Hepatocyte (in vitro differentiated cells): ENCODE measurements around the gene EIF4B.

ENCODE experiments used
- EZH2 ChIP-seq: fragments of 200-600 bp; sonication (generic); IDR thresholded peaks from 2 replicates; pipeline ENCODE4 v1.6.1; 2016; ENCODE audit warnings: antibody characterized with exemption, mild to moderate bottlenecking, borderline replicate concordance
- TF ChIP-seq, protein P1 (sequence below): fragments of 200-600 bp; sonication (generic); IDR thresholded peaks from 2 replicates; pipeline ENCODE4 v1.5.1; 2016; ENCODE audit warnings: antibody characterized with exemption, mild to moderate bottlenecking; ENCODE audit not compliant: poor library complexity

DNA sequence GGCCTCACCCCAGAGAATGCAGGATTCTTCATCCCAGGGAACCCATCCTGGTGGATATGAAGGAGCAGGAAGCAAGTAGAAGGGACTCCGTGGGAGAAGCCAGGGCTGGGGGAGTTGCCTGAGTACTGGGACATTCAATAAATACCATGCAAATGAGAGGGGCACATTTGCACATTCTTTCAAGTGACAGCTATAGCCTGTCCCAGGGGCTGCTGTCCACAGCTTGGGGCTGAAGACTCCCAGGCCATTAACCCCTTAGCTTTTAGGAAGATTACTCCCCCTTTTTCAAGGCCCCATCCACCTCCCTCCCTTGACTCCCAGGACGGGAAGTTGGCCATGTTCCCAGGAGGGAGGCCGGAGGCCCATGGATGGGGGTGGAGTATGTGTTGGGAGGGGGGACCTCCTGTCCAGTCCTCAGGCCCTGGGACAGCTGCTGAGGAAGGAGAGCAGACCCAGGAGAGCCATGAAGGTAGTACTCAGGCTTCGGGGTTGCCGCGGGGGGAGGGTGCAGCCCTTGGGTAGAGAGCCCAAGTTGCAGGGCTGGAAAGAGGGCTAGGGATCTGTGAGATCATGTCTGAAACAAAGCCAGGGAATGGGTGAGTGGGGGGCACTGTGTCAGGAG is 42.6 kb downstream of the EIF4B start:
- no peak for TF ChIP-seq EZH2
- TF ChIP-seq, protein P1, sequence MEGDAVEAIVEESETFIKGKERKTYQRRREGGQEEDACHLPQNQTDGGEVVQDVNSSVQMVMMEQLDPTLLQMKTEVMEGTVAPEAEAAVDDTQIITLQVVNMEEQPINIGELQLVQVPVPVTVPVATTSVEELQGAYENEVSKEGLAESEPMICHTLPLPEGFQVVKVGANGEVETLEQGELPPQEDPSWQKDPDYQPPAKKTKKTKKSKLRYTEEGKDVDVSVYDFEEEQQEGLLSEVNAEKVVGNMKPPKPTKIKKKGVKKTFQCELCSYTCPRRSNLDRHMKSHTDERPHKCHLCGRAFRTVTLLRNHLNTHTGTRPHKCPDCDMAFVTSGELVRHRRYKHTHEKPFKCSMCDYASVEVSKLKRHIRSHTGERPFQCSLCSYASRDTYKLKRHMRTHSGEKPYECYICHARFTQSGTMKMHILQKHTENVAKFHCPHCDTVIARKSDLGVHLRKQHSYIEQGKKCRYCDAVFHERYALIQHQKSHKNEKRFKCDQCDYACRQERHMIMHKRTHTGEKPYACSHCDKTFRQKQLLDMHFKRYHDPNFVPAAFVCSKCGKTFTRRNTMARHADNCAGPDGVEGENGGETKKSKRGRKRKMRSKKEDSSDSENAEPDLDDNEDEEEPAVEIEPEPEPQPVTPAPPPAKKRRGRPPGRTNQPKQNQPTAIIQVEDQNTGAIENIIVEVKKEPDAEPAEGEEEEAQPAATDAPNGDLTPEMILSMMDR, result no peak
